ENCODE measurements around the gene THBS2.

Gene THBS2

DNA sequence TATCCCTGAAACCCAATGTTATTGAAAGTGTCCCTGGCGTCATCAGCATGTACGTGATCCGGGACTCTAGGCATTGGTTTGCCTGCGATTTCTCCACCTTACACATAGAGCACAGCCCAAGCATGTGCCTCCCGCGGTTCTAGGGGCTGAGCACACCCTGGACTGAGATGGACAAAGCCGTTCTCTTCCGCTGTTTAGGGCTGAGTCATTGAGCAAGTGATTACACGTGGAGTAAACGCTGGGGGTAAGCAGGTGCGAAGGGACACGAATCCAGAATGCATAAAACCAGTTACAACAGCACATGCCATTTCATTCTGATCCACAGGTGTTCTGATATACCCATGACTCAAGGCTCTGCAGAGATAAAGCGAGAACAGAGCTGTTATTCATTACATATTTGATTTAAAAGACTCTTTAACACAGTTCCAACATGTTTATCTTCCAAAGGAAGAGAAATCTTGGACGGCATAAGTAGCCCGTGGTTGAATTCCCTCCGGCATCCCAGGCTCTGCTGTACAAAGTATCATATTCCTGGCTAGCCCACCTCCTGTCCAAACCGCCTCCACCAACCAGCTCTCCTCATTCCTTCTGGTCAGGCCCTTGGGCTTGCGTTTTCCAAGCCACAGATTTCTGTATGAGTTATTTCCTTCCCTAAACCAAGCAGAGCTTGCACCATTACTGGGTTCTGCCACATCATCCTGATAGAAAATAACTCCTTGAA is 36.1 kb upstream of the THBS2 start:
- H3K27me3 Mint-ChIP-seq (ENCODE audit: low read depth) = peaks cover 4% of the 10 kb centered on the region
- no peaks in the 10 kb centered on the region for H3K36me3 Mint-ChIP-seq (ENCODE audit: low read depth)
- TF ChIP-seq, protein P1, sequence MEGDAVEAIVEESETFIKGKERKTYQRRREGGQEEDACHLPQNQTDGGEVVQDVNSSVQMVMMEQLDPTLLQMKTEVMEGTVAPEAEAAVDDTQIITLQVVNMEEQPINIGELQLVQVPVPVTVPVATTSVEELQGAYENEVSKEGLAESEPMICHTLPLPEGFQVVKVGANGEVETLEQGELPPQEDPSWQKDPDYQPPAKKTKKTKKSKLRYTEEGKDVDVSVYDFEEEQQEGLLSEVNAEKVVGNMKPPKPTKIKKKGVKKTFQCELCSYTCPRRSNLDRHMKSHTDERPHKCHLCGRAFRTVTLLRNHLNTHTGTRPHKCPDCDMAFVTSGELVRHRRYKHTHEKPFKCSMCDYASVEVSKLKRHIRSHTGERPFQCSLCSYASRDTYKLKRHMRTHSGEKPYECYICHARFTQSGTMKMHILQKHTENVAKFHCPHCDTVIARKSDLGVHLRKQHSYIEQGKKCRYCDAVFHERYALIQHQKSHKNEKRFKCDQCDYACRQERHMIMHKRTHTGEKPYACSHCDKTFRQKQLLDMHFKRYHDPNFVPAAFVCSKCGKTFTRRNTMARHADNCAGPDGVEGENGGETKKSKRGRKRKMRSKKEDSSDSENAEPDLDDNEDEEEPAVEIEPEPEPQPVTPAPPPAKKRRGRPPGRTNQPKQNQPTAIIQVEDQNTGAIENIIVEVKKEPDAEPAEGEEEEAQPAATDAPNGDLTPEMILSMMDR (IDR thresholded peaks at IDR 0.05; ENCODE audit: unreplicated experiment in 3 of 3) = no peak
- peaks cover 25% of the 10 kb centered on the region for H3K4me1 Mint-ChIP-seq
- no peak overlapping the region for H3K4me3 Mint-ChIP-seq
- peaks cover under 1% of the 10 kb centered on the region for H3K9me3 Mint-ChIP-seq
- H3K27ac Mint-ChIP-seq = peak overlapping the region in 2 of 3 experiments; percentile 55 to 75

DNA sequence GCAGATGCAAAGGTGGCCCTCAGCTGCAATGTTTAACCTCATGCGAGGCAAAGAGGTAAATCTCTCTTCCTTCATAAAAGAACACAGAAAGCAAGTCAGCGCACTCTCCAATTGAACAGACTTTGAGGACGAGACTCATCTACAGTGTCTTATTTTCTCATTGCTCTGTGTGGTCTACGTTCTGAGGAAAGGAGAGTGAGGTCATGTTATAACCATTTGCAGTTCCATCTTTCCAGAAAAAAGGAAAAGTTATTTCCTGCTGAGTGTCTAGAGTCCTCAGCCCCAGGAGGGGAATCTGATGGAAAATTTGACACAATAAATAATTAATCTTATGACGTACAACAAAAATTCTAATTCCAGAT is 35.6 kb upstream of the THBS2 start:
- peaks cover 25% of the 10 kb centered on the region for H3K4me1 Mint-ChIP-seq
- peaks cover 4% of the 10 kb centered on the region for H3K27me3 Mint-ChIP-seq (ENCODE audit: low read depth)
- H3K4me3 Mint-ChIP-seq = no peak overlapping the region
- TF ChIP-seq, protein P1 (IDR thresholded peaks at IDR 0.05; ENCODE audit: unreplicated experiment in 3 of 3) = no peak
- peak overlapping the region in 2 of 3 experiments; percentile 55 to 75 for H3K27ac Mint-ChIP-seq
- H3K36me3 Mint-ChIP-seq (ENCODE audit: low read depth) = no peaks in the 10 kb centered on the region
- H3K9me3 Mint-ChIP-seq = no peaks in the 10 kb centered on the region

DNA sequence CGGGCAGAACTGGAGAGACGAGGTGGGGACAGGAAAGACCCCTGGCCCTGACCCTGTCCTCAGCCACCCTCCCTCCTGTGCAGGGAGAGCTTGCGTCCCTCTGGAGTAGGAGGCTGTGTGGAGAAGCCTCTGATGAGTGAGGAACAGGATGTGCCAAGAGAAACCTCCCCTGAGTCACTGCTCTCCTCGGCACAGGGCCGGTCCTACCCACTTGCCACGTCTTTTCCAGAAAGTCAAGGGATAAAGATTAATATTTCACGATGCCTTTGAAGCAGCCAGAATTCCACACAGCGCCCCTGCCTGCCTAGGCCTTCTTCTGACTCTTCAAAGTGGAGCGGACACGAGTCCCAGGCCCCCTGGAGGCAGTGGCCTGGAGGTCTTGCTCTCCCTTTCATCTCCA is 34.9 kb upstream of the THBS2 start:
- no peak overlapping the region for H3K27ac Mint-ChIP-seq
- no peaks in the 10 kb centered on the region for H3K9me3 Mint-ChIP-seq
- H3K36me3 Mint-ChIP-seq (ENCODE audit: low read depth) = no peaks in the 10 kb centered on the region
- TF ChIP-seq, protein P1 (IDR thresholded peaks at IDR 0.05; ENCODE audit: unreplicated experiment in 3 of 3) = no peak
- no peak overlapping the region for H3K4me3 Mint-ChIP-seq
- peaks cover 4% of the 10 kb centered on the region for H3K27me3 Mint-ChIP-seq (ENCODE audit: low read depth)
- peaks cover 25% of the 10 kb centered on the region for H3K4me1 Mint-ChIP-seq

DNA sequence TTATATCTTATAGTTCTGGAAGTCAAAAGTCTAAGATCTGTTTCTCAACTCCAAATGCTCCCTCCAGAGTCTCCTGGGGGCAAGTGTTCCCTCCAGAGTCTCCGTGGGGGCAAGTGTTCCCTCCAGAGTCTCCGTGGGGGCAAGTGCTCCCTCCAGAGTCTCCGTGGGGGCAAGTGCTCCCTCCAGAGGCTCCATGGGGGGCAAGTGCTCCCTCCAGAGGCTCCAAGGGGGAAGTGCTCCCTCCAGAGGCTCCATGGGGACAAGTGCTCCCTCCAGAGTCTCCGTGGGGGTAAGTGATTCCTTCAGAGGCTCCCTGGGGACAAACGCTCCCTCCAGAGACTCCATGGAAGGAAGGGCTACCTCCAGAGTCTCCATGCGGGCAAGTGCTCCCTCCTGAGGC is 34.0 kb upstream of the THBS2 start:
- no peaks in the 10 kb centered on the region for H3K9me3 Mint-ChIP-seq
- H3K36me3 Mint-ChIP-seq (ENCODE audit: low read depth) = no peaks in the 10 kb centered on the region
- H3K27ac Mint-ChIP-seq = no peak overlapping the region
- TF ChIP-seq, protein P1 (IDR thresholded peaks at IDR 0.05; ENCODE audit: unreplicated experiment in 3 of 3) = no peak
- H3K27me3 Mint-ChIP-seq (ENCODE audit: low read depth) = peaks cover 4% of the 10 kb centered on the region
- H3K4me3 Mint-ChIP-seq = no peak overlapping the region
- peaks cover 21% of the 10 kb centered on the region for H3K4me1 Mint-ChIP-seq

GRCh38 chr6:169286961-169287360 is 33.3 kb upstream of the THBS2 start:
- Mint-ChIP-seq H3K27me3 (ENCODE audit: low read depth) (peaks cover 7% of the 10 kb centered on the region), H3K4me3 (no peak overlapping the region), H3K27ac (no peak overlapping the region), H3K9me3 (no peaks in the 10 kb centered on the region), H3K36me3 (ENCODE audit: low read depth) (no peaks in the 10 kb centered on the region), H3K4me1 (peaks cover 14% of the 10 kb centered on the region)
- TF ChIP-seq, protein P1 (IDR thresholded peaks at IDR 0.05; ENCODE audit: unreplicated experiment in 3 of 3) = no peak

DNA sequence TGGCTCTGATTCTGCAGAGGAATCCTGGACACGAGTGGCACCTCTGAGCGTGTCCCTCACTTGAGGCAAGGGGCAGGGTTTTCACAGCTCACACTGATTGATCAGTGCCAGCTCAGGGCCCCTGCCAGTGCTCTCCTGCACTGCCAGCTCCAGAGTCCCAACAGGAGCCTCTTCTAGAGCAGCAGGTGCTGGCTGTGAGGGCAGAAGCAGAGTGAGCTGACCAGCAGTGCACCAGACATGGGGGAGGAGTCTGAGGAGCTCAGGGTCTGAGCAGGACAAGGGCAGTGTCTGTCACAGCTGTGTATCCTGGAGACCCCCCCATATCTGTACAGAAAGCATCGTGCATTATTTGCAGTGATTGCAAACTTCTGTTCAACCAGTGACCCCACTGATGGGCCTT is 31.5 kb upstream of the THBS2 start:
- TF ChIP-seq, protein P1 (IDR thresholded peaks at IDR 0.05; ENCODE audit: unreplicated experiment in 3 of 3) = no peak

More for the DNA sequence above, 31.5 kb upstream of the THBS2 start:
- peaks cover 6% of the 10 kb centered on the region for H3K27me3 Mint-ChIP-seq (ENCODE audit: low read depth)
- no peaks in the 10 kb centered on the region for H3K36me3 Mint-ChIP-seq (ENCODE audit: low read depth)
- no peaks in the 10 kb centered on the region for H3K9me3 Mint-ChIP-seq
- H3K4me1 Mint-ChIP-seq = peaks cover 9% of the 10 kb centered on the region
- H3K27ac Mint-ChIP-seq = no peak overlapping the region
- H3K4me3 Mint-ChIP-seq = no peak overlapping the region
